ENCODE measurements around the gene CCDC187.

The CCDC187 gene

GRCh38 chr9:136252281-136252680 is 51.6 kb downstream of the CCDC187 start:
- no peak for DNase-seq (ENCODE audit: low read depth)

- DNase-seq (ENCODE audit: low read depth) = no peak
Measured at GRCh38 chr9:136251264-136252115, 52.4 kb downstream of the CCDC187 start.

GRCh38 chr9:136250676-136251075 is 53.2 kb downstream of the CCDC187 start:
- no peak for DNase-seq (ENCODE audit: low read depth)

DNA sequence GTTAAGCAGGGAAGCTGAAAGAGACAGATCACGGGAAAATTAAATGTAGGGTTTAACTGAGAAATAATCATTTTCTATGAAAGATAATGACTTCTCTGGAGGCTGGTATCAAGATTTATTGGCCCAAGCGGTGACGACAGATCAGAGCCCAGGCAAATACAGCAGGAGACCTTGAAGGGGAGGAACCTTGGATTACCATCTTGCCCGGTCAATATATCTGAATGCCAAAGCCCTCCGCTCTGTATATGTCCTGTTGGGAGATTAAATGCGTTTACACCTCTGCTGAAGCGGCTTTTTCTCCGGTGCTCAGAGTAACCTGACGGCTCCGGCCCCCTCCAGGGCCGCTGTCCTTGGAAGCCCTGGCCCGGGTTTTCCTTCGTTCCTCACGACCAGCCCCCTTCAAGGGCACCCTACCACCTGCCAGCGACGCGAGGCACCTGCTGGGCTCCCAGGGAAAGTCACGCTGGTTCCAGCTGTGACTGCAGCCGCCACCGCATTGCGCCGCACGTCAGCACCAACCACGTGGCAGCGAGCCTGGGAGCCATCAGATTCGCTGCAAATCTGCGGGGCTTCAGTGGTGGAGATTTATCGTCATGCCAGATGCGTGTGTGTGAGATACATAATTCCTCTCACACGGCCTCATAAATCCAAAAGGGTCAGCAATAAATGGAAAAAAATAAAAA is 53.9 kb downstream of the CCDC187 start:
- DNase-seq (ENCODE audit: low read depth) = no peak

- DNase-seq (ENCODE audit: low read depth) = no peak
Measured at GRCh38 chr9:136248951-136249876, 54.7 kb downstream of the CCDC187 start.

GRCh38 chr9:136247947-136248637 is 55.8 kb downstream of the CCDC187 start:
- DNase-seq (ENCODE audit: low read depth) = no peak

- no peak for DNase-seq (ENCODE audit: low read depth)
Measured at GRCh38 chr9:136247551-136247916, 56.4 kb downstream of the CCDC187 start.

DNA sequence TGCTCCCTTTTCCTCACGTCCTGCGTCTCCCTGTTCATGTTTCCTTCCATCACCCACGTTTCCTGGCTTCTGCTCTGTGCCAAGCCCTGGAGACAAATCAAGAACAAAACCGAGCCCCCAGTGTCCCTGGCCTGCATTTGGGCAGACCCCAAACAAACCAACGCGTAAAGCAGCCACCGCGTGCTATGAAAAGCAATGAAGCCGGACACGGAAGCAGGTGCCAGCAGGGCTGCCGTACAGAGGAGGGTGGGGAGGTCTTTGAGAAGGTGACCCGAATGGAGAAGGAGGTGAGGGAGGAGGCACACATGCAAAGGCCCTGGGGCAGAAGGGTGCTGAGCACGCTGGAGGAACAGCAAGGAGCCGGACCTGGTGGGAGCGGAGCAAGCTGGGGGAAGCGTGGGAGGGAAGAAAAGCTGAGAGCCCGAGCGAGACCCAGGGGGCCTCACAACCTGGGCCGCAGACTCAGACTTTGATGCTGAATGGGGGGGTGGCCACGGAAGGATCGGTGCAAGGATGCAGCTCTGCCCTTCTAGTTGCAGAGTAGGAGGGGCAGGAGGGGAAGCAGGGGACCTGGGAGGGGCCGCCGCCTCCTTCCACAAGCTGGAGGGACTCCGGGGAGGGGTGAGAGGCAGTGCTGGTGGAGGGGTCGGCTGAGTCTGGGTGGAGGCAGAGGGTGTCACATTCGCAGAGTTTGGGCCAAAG is 56.9 kb downstream of the CCDC187 start:
- no peak for DNase-seq (ENCODE audit: low read depth)

GRCh38 chr9:136245219-136246150 is 58.4 kb downstream of the CCDC187 start, which contains the start of gene QSOX2:
Gene QSOX2, minus strand, starts transcription at chr9:136245812. Its CDS starts 9 bp downstream, at chr9:136245803.
- peak; percentile 70 for DNase-seq (ENCODE audit: low read depth)

GRCh38 chr9:136244969-136245218 is 59.0 kb downstream of the CCDC187 start:
- DNase-seq (ENCODE audit: low read depth) = peak; percentile 21

- no peak for DNase-seq (ENCODE audit: low read depth)
Measured at GRCh38 chr9:136244122-136244968, 59.5 kb downstream of the CCDC187 start.

- no peak for DNase-seq (ENCODE audit: low read depth)
Measured at GRCh38 chr9:136243631-136244030, 60.3 kb downstream of the CCDC187 start.

DNA sequence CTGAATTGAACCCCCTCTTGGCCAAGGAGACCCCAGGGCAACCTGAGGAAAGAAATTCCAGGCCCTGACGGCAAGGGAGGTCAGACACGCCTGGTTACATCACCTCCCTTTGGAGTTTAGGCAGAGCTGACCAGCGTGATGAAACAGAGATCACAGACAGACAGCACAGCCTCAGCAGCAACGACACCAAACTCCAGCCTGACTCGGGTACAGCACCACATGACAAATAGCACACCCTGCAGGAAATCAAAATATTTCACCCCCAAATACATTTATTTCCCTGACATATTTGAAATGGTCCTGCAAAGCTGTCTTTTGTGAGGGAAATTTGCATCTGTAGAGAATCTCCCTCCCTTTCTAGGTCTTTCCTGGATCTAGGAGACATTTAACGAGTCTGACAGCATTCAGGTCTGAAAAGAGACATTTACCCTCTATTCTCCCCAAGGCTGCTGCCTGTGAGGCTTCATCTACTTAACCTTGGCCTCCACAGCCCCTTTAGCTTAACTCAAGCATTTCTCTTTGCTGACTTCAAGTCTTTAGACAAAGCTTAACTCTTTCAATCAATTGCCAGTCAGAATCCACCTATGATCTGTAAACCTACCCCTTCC is 60.9 kb downstream of the CCDC187 start:
- DNase-seq (ENCODE audit: low read depth) = peak; percentile 32

DNA sequence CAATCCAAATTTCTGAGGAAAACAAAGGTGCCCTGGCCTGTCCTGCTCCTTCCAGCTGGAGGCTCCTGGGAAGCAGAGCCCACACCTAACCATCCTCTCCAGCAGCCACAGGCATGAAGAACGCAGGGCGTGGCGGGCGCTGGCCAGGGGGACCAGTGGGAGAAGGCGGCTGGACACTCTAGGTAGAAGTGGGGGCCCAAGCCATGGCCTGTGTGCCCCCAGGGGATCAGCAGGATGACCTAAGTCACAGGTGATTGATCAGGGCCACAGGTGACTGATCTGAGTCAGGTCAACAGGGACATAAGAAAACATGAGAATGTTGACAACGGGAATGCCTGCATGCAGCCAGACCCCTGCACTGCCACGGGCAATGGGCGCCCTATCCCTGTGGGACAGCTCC is 61.6 kb downstream of the CCDC187 start:
- no peak for DNase-seq (ENCODE audit: low read depth)

GRCh38 chr9:136241542-136241941 is 62.4 kb downstream of the CCDC187 start:
- DNase-seq (ENCODE audit: low read depth) = no peak

GRCh38 chr9:136240941-136241340 is 63.0 kb downstream of the CCDC187 start:
- DNase-seq (ENCODE audit: low read depth) = no peak

DNA sequence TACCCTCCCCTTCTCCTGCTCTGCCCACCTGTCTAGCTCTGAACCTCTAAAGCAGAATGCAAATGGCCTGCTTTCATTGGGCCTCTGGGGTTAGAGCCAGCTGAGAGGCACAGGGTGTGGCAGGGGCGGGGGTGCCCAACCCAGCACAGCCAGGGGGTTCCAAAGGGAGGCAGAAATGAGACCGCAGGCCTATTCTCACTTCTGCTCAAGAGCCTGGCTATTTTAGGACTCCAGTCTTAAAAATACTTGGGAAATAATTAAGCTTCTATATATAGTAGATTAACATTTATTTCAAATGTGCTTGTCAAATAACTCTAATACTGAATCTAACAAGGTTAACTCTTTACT is 63.9 kb downstream of the CCDC187 start:
- DNase-seq (ENCODE audit: low read depth) = no peak

- DNase-seq (ENCODE audit: low read depth) = no peak
Measured at GRCh38 chr9:136239135-136239982, 64.5 kb downstream of the CCDC187 start.
